Activated CD4-positive, CD25-positive, alpha-beta regulatory T cell (primary cell): ENCODE measurements around the gene SCYL2.

Experiments used
- DNase-seq, 4 experiments: peaks; one replicate each; lab custom pipeline; 2025; lab: John Stamatoyannopoulos, UW

Gene SCYL2

DNA sequence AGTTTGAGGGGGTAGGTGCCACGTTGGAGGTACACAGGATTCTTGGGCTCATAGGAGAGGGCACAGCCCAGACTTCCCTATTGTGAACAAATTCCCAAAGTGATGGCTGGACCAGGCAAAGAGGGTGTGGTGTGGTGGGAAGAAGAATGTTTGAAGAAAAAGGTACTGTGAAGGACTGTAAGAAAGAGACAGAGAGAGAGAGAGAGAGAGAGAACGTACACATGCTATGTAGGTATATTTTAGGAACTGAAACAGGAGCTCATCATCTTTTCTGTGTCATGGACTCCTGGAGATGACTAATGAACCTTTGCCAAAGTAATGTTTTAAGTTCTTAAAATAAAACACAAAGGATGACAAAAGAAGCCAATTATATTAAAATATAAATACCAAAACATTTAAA is 114.4 kb downstream of the SCYL2 start:
- DNase-seq: no peak

DNA sequence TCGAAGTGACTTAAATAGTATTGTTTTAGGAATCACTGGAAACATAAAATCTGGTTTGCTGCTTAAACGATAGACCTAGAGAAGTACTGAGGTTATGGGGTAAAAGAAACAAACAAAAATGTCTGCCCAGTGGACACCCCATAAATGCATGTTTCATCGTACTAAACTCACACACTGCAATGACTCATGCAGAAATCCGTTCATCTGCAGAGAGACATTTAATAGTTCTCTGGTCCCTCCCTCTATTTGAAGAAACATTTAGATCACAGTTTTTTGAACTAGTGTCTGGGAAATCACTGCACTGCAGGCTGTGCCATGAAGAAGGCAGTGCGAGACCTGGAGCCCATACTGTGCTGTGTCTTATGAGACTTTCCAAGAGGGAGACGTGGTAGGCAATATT is 115.4 kb downstream of the SCYL2 start:
- DNase-seq: no peak

DNA sequence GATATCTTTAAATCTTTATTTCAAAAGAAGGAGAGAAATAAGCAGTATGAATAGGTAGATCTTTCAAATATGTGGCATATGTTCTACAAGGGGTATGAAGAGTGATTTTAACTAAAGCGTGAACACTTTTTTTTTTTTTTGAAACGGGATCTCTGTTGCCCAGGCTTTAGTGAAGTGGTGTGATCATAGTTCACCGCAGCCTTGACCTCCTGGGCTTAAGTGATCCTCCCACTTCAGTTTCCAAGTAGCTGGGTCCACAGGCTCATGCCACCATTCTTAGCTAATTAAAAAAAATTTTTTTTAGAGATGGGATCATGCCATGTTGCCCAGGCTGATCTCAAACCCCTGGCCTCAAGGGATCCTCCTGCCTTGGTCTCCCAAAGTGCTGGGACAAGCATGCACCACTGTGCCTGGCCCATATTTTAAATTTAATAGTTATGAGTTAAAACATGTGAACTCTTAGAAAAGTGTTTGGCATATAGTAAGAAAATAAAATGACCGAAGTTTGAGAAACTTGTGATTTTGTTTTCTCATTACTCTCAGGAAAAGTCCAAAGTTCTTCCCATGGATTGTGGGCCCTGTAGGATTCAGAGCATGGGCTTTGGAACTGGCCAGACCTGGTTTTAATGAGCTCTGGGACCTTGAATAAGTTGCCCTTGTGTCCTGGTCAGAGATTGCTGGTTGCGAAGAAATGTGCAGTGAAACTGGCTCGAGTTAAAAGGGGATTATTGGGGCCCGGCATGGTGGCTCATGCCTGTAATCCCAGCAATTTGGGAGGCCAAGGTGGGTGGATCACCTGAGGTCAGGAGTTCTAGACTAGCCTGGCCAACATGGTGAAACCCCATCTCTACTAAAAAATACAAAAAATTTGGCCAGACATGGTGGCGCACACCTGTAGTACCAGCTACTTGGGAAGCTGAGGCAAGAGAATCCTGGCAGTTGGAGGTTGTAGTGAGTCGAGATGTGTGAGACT is 116.9 kb downstream of the SCYL2 start:
- DNase-seq: no peak

DNA sequence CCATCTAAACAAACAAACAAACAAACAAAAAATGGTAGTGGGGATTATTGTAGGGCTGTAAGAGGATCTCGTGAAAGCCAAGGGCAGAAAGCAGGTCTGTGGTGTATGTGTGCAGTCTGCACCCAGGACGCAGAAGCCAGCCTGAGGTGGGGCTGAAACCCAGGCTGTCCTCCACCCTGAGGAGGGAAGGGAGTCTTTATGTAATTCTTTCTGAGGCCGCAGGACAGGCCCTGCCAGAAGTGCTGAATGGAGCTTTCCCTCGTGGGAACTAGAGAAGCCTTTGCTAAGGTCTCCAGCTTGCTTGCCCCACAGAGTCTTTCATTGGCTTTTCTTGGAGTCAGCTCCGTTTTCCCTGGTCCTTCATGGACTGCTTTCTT is 117.6 kb downstream of the SCYL2 start:
- DNase-seq: no peak

DNA sequence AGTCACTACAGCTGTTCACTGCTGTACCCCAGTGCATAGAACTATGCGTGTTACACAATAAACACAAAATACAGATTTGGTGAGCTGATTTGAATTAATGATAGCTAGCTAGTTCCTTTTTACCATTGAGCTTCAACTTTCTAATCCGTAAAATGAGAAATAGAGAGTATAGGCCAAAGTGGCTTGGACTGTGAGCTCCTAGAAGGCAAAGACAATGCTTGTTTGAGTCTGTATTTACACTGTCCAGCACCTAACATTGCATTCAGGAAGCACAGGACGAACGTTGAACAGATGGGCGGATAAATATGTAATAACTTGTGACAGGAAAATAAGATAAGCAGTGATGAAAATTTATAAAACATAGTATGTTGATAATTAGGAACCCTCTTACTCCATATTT is 121.4 kb downstream of the SCYL2 start:
- no peak for DNase-seq
